Endothelial cell of umbilical vein (primary cell): Measurements from ENCODE around the gene TULP4.

Experiments used
- JUN ChIP-seq: IDR thresholded peaks from 2 replicates; pipeline ENCODE4 v1.6.1; 2011; ENCODE audit warnings: borderline replicate concordance, low read depth; ENCODE audit not compliant: insufficient read length, insufficient read depth
- POLR2A ChIP-seq: IDR thresholded peaks from 2 replicates; pipeline ENCODE4 v1.6.1; 2012; ENCODE audit warnings: low read depth, mild to moderate bottlenecking, control low read depth, low read length
- POLR2AphosphoS5 ChIP-seq: IDR thresholded peaks from 2 replicates; pipeline ENCODE4 v1.6.1; 2012; ENCODE audit warnings: low read depth, mild to moderate bottlenecking, control low read depth, low read length, moderate library complexity; ENCODE audit not compliant: insufficient read depth

- TF ChIP-seq POLR2AphosphoS5 (no peak), JUN (no peak), POLR2A (no peak)
Measured at GRCh38 chr6:158431560-158431959, 119.3 kb downstream of the TULP4 start.
